Right atrium auricular region (tissue), 2 donors: ENCODE results near the gene CFAP299. TPM values are rescaled to one million over a fixed set of nuclear protein-coding genes. Genes with fewer than 3 reads are reported as not detected.

Experiments
- DNase-seq: peaks from one replicate; pipeline ENCODE4 v3.0.0-alpha.2; 2019; ENCODE audit warnings: low spot score
- H3K27ac ChIP-seq, 2 donors: fragments of 200-600 bp; sonication (generic); 1 replicate in 1 of 2; 2 replicates in 1 of 2; pipeline ENCODE4 v1.5.1; 2016 to 2019
- H3K27me3 ChIP-seq, 2 donors: fragments of 200-600 bp; sonication (generic); one replicate each; pipeline versions ENCODE4 v1.5.1 to v1.6.0; 2017 to 2019
- H3K36me3 ChIP-seq: fragments of 200-600 bp; sonication (generic); one replicate; pipeline ENCODE4 v1.5.1; 2016
- H3K4me1 ChIP-seq, 2 donors: fragments of 200-600 bp; sonication (generic); one replicate each; pipeline versions ENCODE4 v1.5.1 to v1.6.0; 2017 to 2019
- H3K4me3 ChIP-seq, 2 donors: fragments of 200-600 bp; sonication (generic); 1 replicate in 1 of 2; 2 replicates in 1 of 2; pipeline ENCODE4 v1.5.1; 2017 to 2019; ENCODE audit warnings: mild to moderate bottlenecking in 1 of 2, moderate library complexity in 1 of 2
- H3K9me3 ChIP-seq, 2 donors: fragments of 200-600 bp; sonication (generic); one replicate each; pipeline ENCODE4 v1.5.1; 2019
- total RNA-seq, 2 donors: library from RNA; depleted of rRNA; stranded (reverse); fragments of >200 nt; gene quantifications; one replicate each; pipeline ENCODE4 v1.1.0, GENCODE V29; 2016
- TF ChIP-seq, protein P1 (sequence below), 2 donors: fragments of 200-600 bp; sonication (generic); IDR thresholded peaks; one replicate each; pipeline ENCODE4 v1.5.1; 2019; ENCODE audit warnings: antibody characterized with exemption in 2 of 2

CFAP299 gene
- total RNA-seq, 2 donors from 2014 or later: not detected

DNA sequence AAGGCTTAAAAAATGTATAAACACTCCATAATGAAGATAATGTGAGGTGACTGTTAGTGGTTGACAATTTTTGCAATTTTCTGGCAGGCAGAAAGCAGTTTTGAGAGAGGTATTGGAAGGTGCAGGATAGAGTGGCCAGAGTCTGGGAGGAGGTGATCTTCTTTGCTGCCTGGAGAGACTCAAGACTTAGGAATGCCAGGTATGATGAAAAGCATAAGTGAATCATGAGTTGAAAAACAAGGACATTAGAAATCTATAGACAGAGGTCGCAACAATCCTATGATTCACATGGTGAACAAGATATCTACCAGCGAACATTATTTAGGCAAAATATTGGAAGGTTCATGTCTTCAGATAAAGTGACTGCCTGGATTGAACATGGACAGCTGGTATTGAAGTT, 118.5 kb downstream of the CFAP299 start:
- TF ChIP-seq, protein P1, sequence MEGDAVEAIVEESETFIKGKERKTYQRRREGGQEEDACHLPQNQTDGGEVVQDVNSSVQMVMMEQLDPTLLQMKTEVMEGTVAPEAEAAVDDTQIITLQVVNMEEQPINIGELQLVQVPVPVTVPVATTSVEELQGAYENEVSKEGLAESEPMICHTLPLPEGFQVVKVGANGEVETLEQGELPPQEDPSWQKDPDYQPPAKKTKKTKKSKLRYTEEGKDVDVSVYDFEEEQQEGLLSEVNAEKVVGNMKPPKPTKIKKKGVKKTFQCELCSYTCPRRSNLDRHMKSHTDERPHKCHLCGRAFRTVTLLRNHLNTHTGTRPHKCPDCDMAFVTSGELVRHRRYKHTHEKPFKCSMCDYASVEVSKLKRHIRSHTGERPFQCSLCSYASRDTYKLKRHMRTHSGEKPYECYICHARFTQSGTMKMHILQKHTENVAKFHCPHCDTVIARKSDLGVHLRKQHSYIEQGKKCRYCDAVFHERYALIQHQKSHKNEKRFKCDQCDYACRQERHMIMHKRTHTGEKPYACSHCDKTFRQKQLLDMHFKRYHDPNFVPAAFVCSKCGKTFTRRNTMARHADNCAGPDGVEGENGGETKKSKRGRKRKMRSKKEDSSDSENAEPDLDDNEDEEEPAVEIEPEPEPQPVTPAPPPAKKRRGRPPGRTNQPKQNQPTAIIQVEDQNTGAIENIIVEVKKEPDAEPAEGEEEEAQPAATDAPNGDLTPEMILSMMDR (IDR thresholded peaks at IDR 0.05): no peak
- no peak overlapping the region for H3K27ac ChIP-seq
- H3K9me3 ChIP-seq: no peaks in the 10 kb centered on the region

DNA sequence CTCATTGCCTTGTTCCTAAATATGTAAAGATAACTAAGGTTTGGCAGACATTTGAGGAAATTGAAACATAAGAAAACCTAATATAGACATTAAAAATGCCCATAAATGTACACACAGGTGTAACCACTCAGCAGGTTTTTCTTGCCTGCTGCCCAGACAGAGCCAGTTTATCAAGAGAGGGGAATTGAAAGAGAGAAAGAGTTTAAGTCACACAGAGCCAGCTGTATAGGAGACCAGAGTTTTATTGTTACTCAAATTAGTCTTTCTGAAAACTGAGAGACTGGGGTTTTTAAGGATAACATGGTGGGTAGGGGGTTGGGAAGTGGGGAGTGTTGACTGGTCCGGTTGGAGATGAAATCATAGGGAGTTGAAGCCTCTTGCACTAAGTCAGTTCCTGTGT, 119.0 kb downstream of the CFAP299 start:
- no peak for DNase-seq
- Histone ChIP-seq H3K36me3 (no peaks in the 10 kb centered on the region), H3K4me3 (no peak overlapping the region), H3K27ac (no peak overlapping the region), H3K9me3 (no peaks in the 10 kb centered on the region), H3K4me1 (no peaks in the 10 kb centered on the region), H3K27me3 (no peaks in the 10 kb centered on the region)
- TF ChIP-seq, protein P1 (IDR thresholded peaks at IDR 0.05): no peak

More for the DNA sequence above, 118.5 kb downstream of the CFAP299 start:
- H3K36me3 ChIP-seq: no peaks in the 10 kb centered on the region
- no peak overlapping the region for H3K4me3 ChIP-seq
- no peaks in the 10 kb centered on the region for H3K27me3 ChIP-seq
- DNase-seq: no peak
- H3K4me1 ChIP-seq: no peaks in the 10 kb centered on the region

GRCh38 chr4:80459918-80460473, 124.5 kb downstream of the CFAP299 start:
- Histone ChIP-seq H3K4me3 (no peak overlapping the region), H3K27me3 (no peaks in the 10 kb centered on the region), H3K36me3 (no peaks in the 10 kb centered on the region), H3K27ac (no peak overlapping the region), H3K9me3 (no peaks in the 10 kb centered on the region), H3K4me1 (no peaks in the 10 kb centered on the region)
- no peak for DNase-seq
- TF ChIP-seq, protein P1 (IDR thresholded peaks at IDR 0.05): no peak

DNA sequence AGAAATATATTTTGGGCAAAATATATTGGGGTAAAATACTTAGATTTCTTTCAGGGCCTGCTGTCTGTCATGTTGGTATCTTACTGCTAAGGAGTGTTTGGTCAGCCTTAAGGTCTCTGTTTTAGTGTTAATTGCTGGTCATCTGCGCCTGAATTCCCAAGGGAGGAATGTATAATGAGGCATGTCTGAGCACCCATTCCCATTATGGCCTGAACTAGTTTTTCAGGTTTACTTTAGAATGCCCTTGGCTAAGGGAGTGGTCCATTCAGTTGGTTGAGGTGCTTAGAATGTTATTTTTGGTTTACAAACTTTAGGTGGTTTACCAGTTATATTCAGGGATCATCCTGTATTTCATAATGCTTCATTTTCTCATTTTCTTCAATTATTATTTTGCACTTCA, 125.9 kb downstream of the CFAP299 start:
- H3K9me3 ChIP-seq: no peaks in the 10 kb centered on the region
- no peaks in the 10 kb centered on the region for H3K27me3 ChIP-seq
- no peaks in the 10 kb centered on the region for H3K36me3 ChIP-seq
- H3K27ac ChIP-seq: no peak overlapping the region
- TF ChIP-seq, protein P1 (IDR thresholded peaks at IDR 0.05): no peak
- H3K4me1 ChIP-seq: no peaks in the 10 kb centered on the region
- H3K4me3 ChIP-seq: no peak overlapping the region
- no peak for DNase-seq

DNA sequence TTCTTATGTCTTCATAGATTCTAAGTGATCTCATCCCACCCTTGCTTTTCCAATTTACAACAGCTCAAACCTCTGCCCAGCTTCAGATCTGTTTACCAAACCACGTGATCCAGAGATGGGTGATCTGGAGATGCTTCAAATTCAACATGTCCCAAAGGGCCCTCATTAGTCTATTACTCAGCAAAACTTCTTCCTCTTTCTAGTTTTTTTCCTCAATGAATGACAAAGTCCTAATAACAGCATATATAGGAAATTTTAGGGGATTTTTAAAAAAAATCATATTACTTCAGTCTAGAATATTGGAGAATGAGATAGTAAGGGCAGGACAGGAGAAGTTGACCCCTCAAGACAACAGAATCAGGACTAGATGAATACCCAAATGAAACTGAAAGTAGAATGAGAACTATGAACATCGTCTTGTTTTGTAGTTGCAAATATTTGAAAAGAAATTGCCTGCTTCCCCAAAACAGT, 127.1 kb downstream of the CFAP299 start:
- DNase-seq: no peak
- no peak overlapping the region for H3K4me3 ChIP-seq
- no peak overlapping the region for H3K27ac ChIP-seq
- TF ChIP-seq, protein P1 (IDR thresholded peaks at IDR 0.05): no peak
- H3K36me3 ChIP-seq: no peaks in the 10 kb centered on the region
- no peaks in the 10 kb centered on the region for H3K4me1 ChIP-seq
- no peaks in the 10 kb centered on the region for H3K27me3 ChIP-seq
- H3K9me3 ChIP-seq: no peaks in the 10 kb centered on the region

DNA sequence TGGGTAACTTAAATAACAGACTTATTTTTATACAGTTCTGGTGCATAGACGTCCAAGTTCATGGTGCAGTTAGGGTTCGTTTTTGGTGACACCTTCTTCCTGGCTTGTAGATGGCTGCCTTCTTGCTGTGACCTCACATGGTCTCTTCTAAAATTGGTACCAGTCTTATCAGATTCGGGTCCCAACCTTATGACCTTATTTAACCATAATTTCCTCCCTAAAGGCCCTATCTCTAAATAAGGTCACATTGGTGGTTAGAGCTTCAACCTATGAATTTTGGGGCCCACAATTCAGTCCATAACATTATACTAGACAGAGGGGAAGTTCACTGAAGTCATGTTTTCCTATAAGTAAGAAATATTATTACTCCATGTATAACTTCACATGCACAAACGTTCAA, 128.0 kb downstream of the CFAP299 start:
- Histone ChIP-seq H3K9me3 (no peaks in the 10 kb centered on the region), H3K4me3 (no peak overlapping the region), H3K36me3 (no peaks in the 10 kb centered on the region), H3K27me3 (no peaks in the 10 kb centered on the region), H3K4me1 (no peaks in the 10 kb centered on the region), H3K27ac (no peak overlapping the region)
- TF ChIP-seq, protein P1 (IDR thresholded peaks at IDR 0.05): no peak
- no peak for DNase-seq
